Progenitor cell of endocrine pancreas (in vitro differentiated cells): ENCODE results near the gene RBM43. TPM values are rescaled to one million over a fixed set of nuclear protein-coding genes. Genes with fewer than 3 reads are reported as not detected.

Experiments used
- DNase-seq: peaks from one replicate; pipeline ENCODE4 v3.0.0; 2021; ENCODE audit warnings: low spot score; ENCODE audit not compliant: unreplicated experiment
- H3K27ac Mint-ChIP-seq: 2 replicates; pipeline ENCODE4 v1.8.0; 2021; ENCODE audit warnings: mild to moderate bottlenecking, moderate library complexity, mixed read lengths
- H3K27me3 Mint-ChIP-seq: 2 replicates; pipeline ENCODE4 v1.8.0; 2021; ENCODE audit warnings: mixed read lengths
- H3K36me3 Mint-ChIP-seq: 2 replicates; pipeline ENCODE4 v1.8.0; 2022; ENCODE audit warnings: mixed read lengths; ENCODE audit not compliant: insufficient read depth
- H3K4me1 Mint-ChIP-seq: 2 replicates; pipeline ENCODE4 v1.8.0; 2021; ENCODE audit warnings: low read depth, mixed read lengths
- H3K4me3 Mint-ChIP-seq: 2 replicates; pipeline ENCODE4 v1.8.0; 2021; ENCODE audit warnings: low read depth, mild to moderate bottlenecking, moderate library complexity, mixed read lengths
- H3K9me3 Mint-ChIP-seq: 2 replicates; pipeline ENCODE4 v1.8.0; 2021; ENCODE audit warnings: low read depth, mixed read lengths
- CTCF ChIP-seq: fragments of 200-600 bp; sonication (generic); IDR thresholded peaks from one replicate; pipeline ENCODE4 v1.5.0; 2021; ENCODE audit warnings: antibody characterized with exemption, mild to moderate bottlenecking; ENCODE audit not compliant: unreplicated experiment
- total RNA-seq: library from RNA; stranded (reverse); gene quantifications from 2 replicates; pipeline ENCODE4 v1.2.1, GENCODE V29; 2021

RBM43 gene
- total RNA-seq, 1 donor from 2014 or later, result 4.6 TPM

- no peak for DNase-seq
- no peak overlapping the region for H3K27ac Mint-ChIP-seq
- no peaks in the 10 kb centered on the region for H3K9me3 Mint-ChIP-seq
- H3K4me3 Mint-ChIP-seq, result no peak overlapping the region
- TF ChIP-seq CTCF, result no peak
- no peaks in the 10 kb centered on the region for H3K27me3 Mint-ChIP-seq
- H3K4me1 Mint-ChIP-seq, result peaks cover 10% of the 10 kb centered on the region
- no peaks in the 10 kb centered on the region for H3K36me3 Mint-ChIP-seq
These were observed 56.9 kb downstream of the RBM43 start for GRCh38 chr2:151204756-151205155.

- no peak for TF ChIP-seq CTCF
- Mint-ChIP-seq H3K4me3 (no peak overlapping the region), H3K9me3 (peaks cover 12% of the 10 kb centered on the region), H3K36me3 (no peaks in the 10 kb centered on the region), H3K4me1 (peaks cover 10% of the 10 kb centered on the region), H3K27me3 (peaks cover 4% of the 10 kb centered on the region), H3K27ac (no peak overlapping the region)
- no peak for DNase-seq
These were observed 60.8 kb downstream of the RBM43 start for GRCh38 chr2:151200844-151201243.

GRCh38 chr2:151200277-151200676 is 61.4 kb downstream of the RBM43 start:
- peaks cover 4% of the 10 kb centered on the region for H3K27me3 Mint-ChIP-seq
- TF ChIP-seq CTCF, result no peak
- peaks cover 12% of the 10 kb centered on the region for H3K9me3 Mint-ChIP-seq
- no peak overlapping the region for H3K4me3 Mint-ChIP-seq
- no peak for DNase-seq
- no peaks in the 10 kb centered on the region for H3K36me3 Mint-ChIP-seq
- H3K4me1 Mint-ChIP-seq, result peaks cover 10% of the 10 kb centered on the region
- no peak overlapping the region for H3K27ac Mint-ChIP-seq

- DNase-seq, result no peak
- Mint-ChIP-seq H3K4me1 (peaks cover 4% of the 10 kb centered on the region), H3K9me3 (peaks cover 12% of the 10 kb centered on the region), H3K36me3 (no peaks in the 10 kb centered on the region), H3K27ac (no peak overlapping the region), H3K27me3 (peaks cover 4% of the 10 kb centered on the region), H3K4me3 (no peak overlapping the region)
- TF ChIP-seq CTCF, result no peak
These were observed 63.0 kb downstream of the RBM43 start for GRCh38 chr2:151198645-151199044.

Other genes starting within 250 kb of the RBM43 start
- 3.5 and 4.0 TPM in 2 replicates for gene NMI, start 27.8 kb upstream of the RBM43 start, total RNA-seq
- gene TNFAIP6, start 95.7 kb upstream of the RBM43 start, total RNA-seq, result not detected in 2 replicates
- gene RIF1, start 148.0 kb upstream of the RBM43 start, total RNA-seq, result 53.0 and 54.4 TPM in 2 replicates